Mesenchymal stem cell (in vitro differentiated cells and primary cell): ENCODE data around the gene ARHGEF33.
A peak's percentile ranks its signal among the peaks of the same experiment; 100 is the strongest.

Source experiments
- DNase-seq: peaks from one replicate; pipeline ENCODE4 v3.0.0-alpha.2; 2013
- H2AFZ ChIP-seq: one replicate; pipeline ENCODE4 v1.6.1; 2013; ENCODE audit warnings: low read depth, mild to moderate bottlenecking, control low read depth, inconsistent platforms, low read length, moderate library complexity
- H2AK5ac ChIP-seq: 2 replicates; pipeline ENCODE4 v1.6.1; 2013; ENCODE audit warnings: low read length, moderate library complexity, mild to moderate bottlenecking, inconsistent platforms; ENCODE audit not compliant: severe bottlenecking
- H2BK120ac ChIP-seq: one replicate; pipeline ENCODE4 v1.6.1; 2013; ENCODE audit warnings: low read depth, mild to moderate bottlenecking, inconsistent platforms, low read length, moderate library complexity
- H2BK12ac ChIP-seq, 2 experiments: one replicate each; pipeline ENCODE4 v1.6.1; 2013; ENCODE audit warnings: inconsistent platforms in 2 of 2, low read length in 2 of 2, mild to moderate bottlenecking in 2 of 2, moderate library complexity in 2 of 2, control low read depth in 1 of 2
- H2BK15ac ChIP-seq: one replicate; pipeline ENCODE4 v1.6.1; 2013; ENCODE audit warnings: mild to moderate bottlenecking, low read depth, inconsistent platforms; ENCODE audit not compliant: poor library complexity, severe bottlenecking
- H2BK5ac ChIP-seq: 2 replicates; pipeline ENCODE4 v1.6.1; 2013; ENCODE audit warnings: low read depth, mild to moderate bottlenecking, low read length, control low read depth, inconsistent platforms; ENCODE audit not compliant: poor library complexity, severe bottlenecking
- H3K14ac ChIP-seq, 2 experiments: one replicate each; pipeline ENCODE4 v1.6.1; 2013; ENCODE audit warnings: inconsistent platforms in 2 of 2, low read length in 2 of 2, control low read depth in 1 of 2, mild to moderate bottlenecking in 1 of 2, moderate library complexity in 1 of 2
- H3K18ac ChIP-seq, 2 experiments: one replicate each; pipeline ENCODE4 v1.6.1; 2013; ENCODE audit warnings: inconsistent platforms in 2 of 2, low read length in 2 of 2, control low read depth in 1 of 2, low read depth in 1 of 2, mild to moderate bottlenecking in 1 of 2
- H3K23ac ChIP-seq, 2 experiments: one replicate each; pipeline ENCODE4 v1.6.1; 2013; ENCODE audit warnings: inconsistent platforms in 2 of 2, low read length in 2 of 2, mild to moderate bottlenecking in 2 of 2, moderate library complexity in 2 of 2, control low read depth in 1 of 2
- H3K27ac ChIP-seq: 2 replicates; pipeline ENCODE4 v1.5.1; 2013; ENCODE audit warnings: mild to moderate bottlenecking, moderate library complexity, low read length, control low read depth, inconsistent platforms; ENCODE audit not compliant: poor library complexity, severe bottlenecking
- H3K27me3 ChIP-seq, 2 experiments: 2 replicates each; pipeline versions ENCODE4 v1.6.1 to v1.7.0; 2013; ENCODE audit warnings: low read length in 2 of 2, mild to moderate bottlenecking in 2 of 2, moderate library complexity in 2 of 2, control low read depth in 1 of 2, inconsistent platforms in 1 of 2; ENCODE audit not compliant: control insufficient read depth in 1 of 2, insufficient read depth in 1 of 2
- H3K36me3 ChIP-seq, 2 experiments: 2 replicates each; pipeline versions ENCODE4 v1.6.1 to v1.7.0; 2013; ENCODE audit warnings: low read length in 2 of 2, control low read depth in 1 of 2, inconsistent platforms in 1 of 2, low read depth in 1 of 2, mild to moderate bottlenecking in 1 of 2; ENCODE audit not compliant: insufficient read depth in 2 of 2, control insufficient read depth in 1 of 2
- H3K4ac ChIP-seq, 2 experiments: one replicate each; pipeline ENCODE4 v1.6.1; 2013; ENCODE audit warnings: inconsistent platforms in 2 of 2, low read length in 2 of 2, mild to moderate bottlenecking in 2 of 2, moderate library complexity in 2 of 2, control low read depth in 1 of 2, low read depth in 1 of 2
- H3K4me1 ChIP-seq: 2 replicates; pipeline ENCODE4 v1.6.1; 2013; ENCODE audit warnings: low read depth, low read length, control low read depth; ENCODE audit not compliant: control insufficient read depth, insufficient read depth
- H3K4me2 ChIP-seq: 2 replicates; pipeline ENCODE4 v1.6.1; 2013; ENCODE audit warnings: low read length, mild to moderate bottlenecking, inconsistent platforms; ENCODE audit not compliant: poor library complexity, severe bottlenecking
- H3K4me3 ChIP-seq, 2 experiments: 2 replicates each; pipeline versions ENCODE4 v1.5.1 to v1.7.0; 2013; ENCODE audit warnings: low read length in 2 of 2, mild to moderate bottlenecking in 2 of 2, control low read depth in 1 of 2, low read depth in 1 of 2; ENCODE audit not compliant: insufficient read depth in 1 of 2
- H3K79me1 ChIP-seq: replicated peaks from 2 replicates; pipeline ENCODE4 v1.6.1; 2013; ENCODE audit warnings: mild to moderate bottlenecking, control low read depth, low read length, inconsistent platforms; ENCODE audit not compliant: poor library complexity, severe bottlenecking
- H3K9ac ChIP-seq: 2 replicates; pipeline ENCODE4 v1.7.0; 2013; ENCODE audit warnings: mild to moderate bottlenecking, low read length, moderate library complexity
- H3K9me3 ChIP-seq: 2 replicates; pipeline ENCODE4 v1.7.0; 2013; ENCODE audit warnings: mild to moderate bottlenecking, low read length; ENCODE audit not compliant: control insufficient read depth
- H4K8ac ChIP-seq: one replicate; pipeline ENCODE4 v1.6.1; 2013; ENCODE audit warnings: inconsistent platforms, mild to moderate bottlenecking, low read length, moderate library complexity
- H4K91ac ChIP-seq: one replicate; pipeline ENCODE4 v1.6.1; 2013; ENCODE audit warnings: mild to moderate bottlenecking, low read length, inconsistent platforms
- WGBS: methylation state at CpG from one replicate; pipeline ENCODE4 v1.1.7; 2013; ENCODE audit warnings: mixed read lengths; 5-methylcytosine and 5-hydroxymethylcytosine counted together

ARHGEF33 gene

GRCh38 chr2:38948995-38949394 is 59.3 kb downstream of the ARHGEF33 start:
- Histone ChIP-seq H2AK5ac (no peak overlapping the region), H3K9me3 (no peaks in the 10 kb centered on the region), H2BK15ac (no peak overlapping the region), H3K18ac (no peak overlapping the region), H2BK5ac (no peak overlapping the region), H3K23ac (no peak overlapping the region), H3K27ac (no peak overlapping the region), H2AFZ (no peak overlapping the region), H3K27me3 (no peaks in the 10 kb centered on the region), H3K14ac (no peak overlapping the region), H3K4me1 (peaks cover 3% of the 10 kb centered on the region), H3K9ac (no peak overlapping the region), H3K36me3 (no peaks in the 10 kb centered on the region), H2BK120ac (no peak overlapping the region), H3K4ac (no peak overlapping the region), H3K79me1 (no peaks in the 10 kb centered on the region), H4K8ac (no peak overlapping the region), H4K91ac (no peak overlapping the region), H2BK12ac (no peak overlapping the region), H3K4me2 (no peak overlapping the region), H3K4me3 (no peak overlapping the region)
- no peak for DNase-seq
- 77% methylated on average over 4 of the region's 4 CpGs for WGBS

- H4K8ac ChIP-seq: no peak overlapping the region
- H3K36me3 ChIP-seq: no peaks in the 10 kb centered on the region
- no peaks in the 10 kb centered on the region for H3K27me3 ChIP-seq
- no peak overlapping the region for H2BK5ac ChIP-seq
- H3K18ac ChIP-seq: no peak overlapping the region
- H3K4ac ChIP-seq: no peak overlapping the region
- no peak overlapping the region for H4K91ac ChIP-seq
- H2BK15ac ChIP-seq: no peak overlapping the region
- H3K4me2 ChIP-seq: no peak overlapping the region
- no peak overlapping the region for H2BK12ac ChIP-seq
- H2AFZ ChIP-seq: no peak overlapping the region
- no peak overlapping the region for H3K23ac ChIP-seq
- H3K4me3 ChIP-seq: no peak overlapping the region
- no peaks in the 10 kb centered on the region for H3K9me3 ChIP-seq
- peaks cover 3% of the 10 kb centered on the region for H3K4me1 ChIP-seq
- no peak overlapping the region for H3K14ac ChIP-seq
- no peak for DNase-seq
- H3K27ac ChIP-seq: no peak overlapping the region
- H3K79me1 ChIP-seq: no peaks in the 10 kb centered on the region
- no peak overlapping the region for H3K9ac ChIP-seq
- H2AK5ac ChIP-seq: no peak overlapping the region
- no peak overlapping the region for H2BK120ac ChIP-seq
Measured at GRCh38 chr2:38951766-38952165, 62.1 kb downstream of the ARHGEF33 start.

- H3K27me3 ChIP-seq: peaks cover 0 to 4% of the 10 kb centered on the region in 2 experiments
- H3K9ac ChIP-seq: no peak overlapping the region
Measured at GRCh38 chr2:38957972-38958371, 68.3 kb downstream of the ARHGEF33 start.

GRCh38 chr2:38959466-38959865 is 69.8 kb downstream of the ARHGEF33 start:
- peaks cover 0 to 4% of the 10 kb centered on the region in 2 experiments for H3K36me3 ChIP-seq
- H2BK5ac ChIP-seq: no peak overlapping the region
- H4K8ac ChIP-seq: no peak overlapping the region
- no peak overlapping the region for H2BK120ac ChIP-seq
- no peaks in the 10 kb centered on the region for H3K9me3 ChIP-seq
- no peak overlapping the region for H4K91ac ChIP-seq
- no peak overlapping the region for H3K23ac ChIP-seq
- no peak overlapping the region for H3K4ac ChIP-seq
- H2BK15ac ChIP-seq: no peak overlapping the region
- no peaks in the 10 kb centered on the region for H3K79me1 ChIP-seq
- no peak overlapping the region for H3K14ac ChIP-seq
- H3K9ac ChIP-seq: no peak overlapping the region
- no peak overlapping the region for H3K27ac ChIP-seq
- no peak for DNase-seq
- H3K27me3 ChIP-seq: peaks cover 0 to 4% of the 10 kb centered on the region in 2 experiments
- H2BK12ac ChIP-seq: no peak overlapping the region
- peaks cover 7% of the 10 kb centered on the region for H3K4me1 ChIP-seq
- peak overlapping the region in 1 of 2 experiments; percentile 68 for H3K4me3 ChIP-seq
- H3K4me2 ChIP-seq: no peak overlapping the region
- H3K18ac ChIP-seq: no peak overlapping the region
- WGBS: 95% methylated on average over 18 of the region's 24 CpGs
- H2AFZ ChIP-seq: no peak overlapping the region
- H2AK5ac ChIP-seq: no peak overlapping the region

More at GRCh38 chr2:38957972-38958371, 68.3 kb downstream of the ARHGEF33 start:
- Histone ChIP-seq H3K4ac (no peak overlapping the region), H3K4me2 (no peak overlapping the region), H2BK12ac (no peak overlapping the region), H2BK5ac (no peak overlapping the region), H3K4me3 (no peak overlapping the region), H3K4me1 (peaks cover 7% of the 10 kb centered on the region), H2AFZ (no peak overlapping the region), H3K36me3 (peaks cover 0 to 4% of the 10 kb centered on the region in 2 experiments), H3K18ac (no peak overlapping the region), H3K27ac (no peak overlapping the region), H3K79me1 (no peaks in the 10 kb centered on the region), H4K91ac (no peak overlapping the region), H2BK120ac (no peak overlapping the region), H3K14ac (no peak overlapping the region), H2AK5ac (no peak overlapping the region), H3K23ac (no peak overlapping the region), H2BK15ac (no peak overlapping the region), H4K8ac (no peak overlapping the region), H3K9me3 (no peaks in the 10 kb centered on the region)
- DNase-seq: no peak
- 92% methylated on average over 4 of the region's 5 CpGs for whole genome bisulfite sequencing
